HG03432 (cell line): ENCODE data around the gene DLX4.

Experiments used
- ATAC-seq: cut with Tn5 transposase; IDR thresholded peaks from one replicate; pipeline ENCODE4 v1.9.1; 2021; ENCODE audit warnings: mild to moderate bottlenecking, moderate library complexity; ENCODE audit not compliant: unreplicated experiment

The DLX4 gene

DNA sequence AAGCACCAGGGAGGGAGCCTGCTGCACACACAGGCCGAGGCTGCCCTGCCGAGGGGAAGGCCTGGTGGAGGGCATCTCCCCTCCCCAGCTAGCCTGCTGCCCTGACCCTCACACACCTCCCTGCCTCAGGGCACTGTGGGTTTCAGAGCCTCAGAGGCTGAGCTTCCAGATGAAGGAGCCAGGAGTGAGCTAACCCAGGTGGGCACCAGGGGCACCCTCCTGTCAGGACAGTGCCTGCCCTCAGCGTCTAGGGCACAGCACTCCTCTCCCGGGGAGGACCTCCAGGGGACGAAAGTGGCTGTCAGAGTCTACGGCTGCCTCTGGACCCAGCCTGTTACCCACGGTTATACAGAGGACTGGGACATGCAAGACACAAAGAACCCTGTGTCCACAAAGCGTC, 22.8 kb upstream of the DLX4 start:
- ATAC-seq, result no peak

DNA sequence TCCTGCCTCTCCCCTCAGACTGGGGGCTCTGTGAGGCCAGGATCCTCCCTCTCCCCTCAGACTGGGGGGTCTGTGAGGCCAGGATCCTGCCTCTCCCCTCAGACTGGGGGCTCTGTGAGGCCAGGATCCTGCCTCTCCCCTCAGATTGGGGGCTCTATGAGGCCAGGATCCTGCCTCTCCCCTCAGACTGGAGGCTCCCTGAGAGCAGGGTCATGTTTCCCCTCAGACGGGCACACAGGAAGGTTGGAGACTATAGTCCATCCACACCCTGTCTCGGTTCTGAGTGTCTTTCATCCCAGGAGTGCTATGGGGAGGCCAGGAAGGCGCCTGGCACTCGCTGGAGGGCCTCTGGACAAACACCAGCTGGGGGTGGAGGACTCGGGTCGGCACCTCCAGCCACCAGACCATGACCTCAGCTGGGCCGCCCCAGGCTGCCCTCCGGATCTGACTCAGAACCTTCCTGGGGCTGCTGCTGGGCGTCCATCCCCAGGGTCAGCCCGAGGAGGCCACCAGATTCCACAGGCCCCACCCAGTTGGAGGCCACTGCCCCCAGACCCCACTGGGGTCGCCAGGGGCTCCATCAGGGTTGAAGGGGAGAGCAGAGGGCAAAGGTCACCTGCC, 21.9 kb upstream of the DLX4 start:
- no peak for ATAC-seq

DNA sequence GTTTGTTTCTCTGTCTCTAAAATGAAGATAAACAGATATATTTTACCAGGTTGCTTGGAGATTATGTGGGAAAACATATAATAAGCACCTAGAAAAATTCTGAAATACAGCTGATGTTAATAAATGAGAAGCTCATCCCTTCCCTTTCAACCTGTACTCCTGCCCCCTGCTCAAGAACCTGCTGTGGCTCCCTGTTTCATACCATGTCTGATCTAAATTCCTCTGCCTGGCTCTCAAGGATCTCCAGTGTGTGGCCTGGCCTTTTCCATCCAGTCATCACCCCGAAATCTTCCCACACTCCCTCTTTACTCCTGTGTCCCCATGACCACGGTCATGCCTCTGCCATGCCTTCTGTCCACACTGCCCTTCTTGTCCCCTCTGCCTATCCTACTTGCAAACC, 19.4 kb upstream of the DLX4 start:
- no peak for ATAC-seq

DNA sequence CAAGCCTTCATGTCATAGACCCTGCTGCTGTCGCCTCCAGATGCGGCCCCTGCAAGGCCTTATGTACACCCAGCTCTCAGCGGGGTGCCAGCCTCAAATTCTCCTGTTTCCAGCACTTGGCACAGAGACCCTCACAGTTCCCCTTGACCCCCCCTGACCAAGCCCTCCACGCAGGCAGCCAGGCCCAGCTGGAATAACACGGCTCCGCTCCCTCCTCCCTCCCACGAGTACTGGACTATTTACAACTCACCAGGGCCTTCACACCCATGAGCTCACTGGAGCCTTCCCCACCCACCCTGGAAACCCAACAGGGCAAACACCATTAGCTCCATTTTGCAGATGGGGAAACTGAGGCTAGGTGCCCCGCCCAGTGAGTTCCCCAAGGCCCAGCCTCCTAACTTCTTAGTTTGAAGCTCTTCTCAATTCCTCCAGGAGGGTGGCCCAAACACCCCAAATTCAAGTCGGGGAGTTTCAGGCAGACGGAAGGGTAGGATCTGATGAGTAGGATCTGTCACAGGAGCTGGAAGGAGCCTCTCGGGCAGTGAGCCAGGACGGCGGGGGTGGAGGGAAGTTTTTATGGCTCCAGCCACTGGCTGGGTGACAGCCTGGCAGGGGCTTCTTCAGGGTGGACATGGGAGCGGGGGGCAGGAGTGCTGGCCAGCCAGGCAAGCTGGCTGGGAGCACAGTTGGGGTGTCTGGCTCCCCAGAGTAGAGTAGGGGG, 17.5 kb upstream of the DLX4 start:
- ATAC-seq, result no peak

DNA sequence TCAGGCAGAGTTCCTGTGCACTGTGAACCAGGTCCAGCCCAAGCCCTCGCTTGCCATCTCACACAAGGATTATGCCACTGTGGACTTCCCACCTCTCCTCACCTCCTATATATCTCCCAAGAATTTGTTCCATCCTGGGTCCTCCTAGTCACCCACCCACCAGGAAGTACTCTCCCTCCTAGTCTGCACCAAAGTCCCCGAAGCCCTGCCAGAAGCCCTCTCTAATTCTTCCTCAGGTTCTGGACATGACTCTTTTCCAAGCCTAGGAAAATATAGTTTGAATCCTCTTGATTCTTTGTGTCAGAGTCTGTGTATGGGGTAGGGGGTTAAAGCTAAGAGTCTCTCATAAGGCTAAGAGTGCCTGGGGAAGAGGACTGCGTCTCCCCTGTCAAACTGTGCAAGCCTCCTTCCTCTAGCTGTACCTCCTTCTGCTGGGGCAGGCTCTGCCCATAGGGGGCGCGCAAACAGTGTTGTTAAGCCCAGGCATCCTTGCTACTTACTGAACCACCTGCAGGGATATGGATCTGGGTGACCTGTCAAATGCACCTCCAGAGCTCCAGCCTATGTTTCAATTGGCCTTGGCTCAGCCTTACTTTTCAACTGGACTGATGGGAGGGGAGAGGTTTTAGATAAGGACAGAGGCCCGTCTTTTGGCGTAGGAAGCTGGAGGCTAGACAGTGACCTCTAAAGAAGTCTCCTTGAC, 16.6 kb upstream of the DLX4 start:
- ATAC-seq, result no peak

DNA sequence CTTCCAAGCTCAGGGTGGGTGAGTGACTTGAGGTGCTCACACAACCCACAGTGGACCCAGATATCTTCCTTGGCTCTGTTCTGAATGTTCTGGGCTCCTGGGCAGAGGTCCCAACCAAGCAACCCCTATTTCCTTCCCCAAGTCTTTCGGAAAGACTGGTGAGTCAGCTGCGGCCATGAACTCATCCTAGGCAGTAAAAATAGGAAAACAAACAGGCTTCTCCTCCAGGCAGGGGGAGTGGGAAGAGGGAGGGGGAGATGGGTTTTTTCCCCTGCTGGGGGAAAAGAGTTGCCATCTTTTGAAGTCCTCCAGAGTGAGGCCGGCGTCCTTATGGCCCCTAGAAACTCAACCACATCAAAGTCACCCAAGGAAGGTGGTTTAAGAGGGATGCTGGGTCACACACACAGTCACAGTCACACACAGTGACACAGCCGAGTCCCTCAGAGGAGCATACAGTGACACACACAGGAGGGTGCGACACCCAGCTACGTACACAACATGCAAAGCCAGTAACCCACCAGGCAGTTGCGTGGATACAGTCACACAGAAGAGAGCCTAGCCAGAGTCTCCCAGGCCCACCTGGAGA, 16.0 kb upstream of the DLX4 start:
- ATAC-seq, result no peak

DNA sequence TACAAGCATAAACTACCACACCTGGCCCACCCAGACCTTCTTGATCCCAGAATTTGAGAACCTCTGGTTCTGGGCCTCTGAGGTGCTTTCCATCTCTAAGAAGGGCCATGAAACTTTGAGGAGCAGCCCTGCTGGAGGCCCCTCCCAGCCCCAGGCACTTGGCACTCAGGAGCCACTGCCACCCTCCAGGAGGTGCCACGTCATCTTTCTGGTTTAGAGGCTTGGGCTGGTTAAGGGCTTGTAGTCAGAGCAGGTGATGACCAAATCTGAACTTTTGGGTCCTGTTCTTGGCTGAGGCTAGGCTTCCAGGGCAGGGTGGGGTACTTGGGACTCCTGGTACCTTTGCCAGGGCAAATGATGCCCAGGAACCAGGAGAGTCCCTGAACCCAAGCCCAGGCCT, 13.8 kb upstream of the DLX4 start:
- ATAC-seq, result no peak

DNA sequence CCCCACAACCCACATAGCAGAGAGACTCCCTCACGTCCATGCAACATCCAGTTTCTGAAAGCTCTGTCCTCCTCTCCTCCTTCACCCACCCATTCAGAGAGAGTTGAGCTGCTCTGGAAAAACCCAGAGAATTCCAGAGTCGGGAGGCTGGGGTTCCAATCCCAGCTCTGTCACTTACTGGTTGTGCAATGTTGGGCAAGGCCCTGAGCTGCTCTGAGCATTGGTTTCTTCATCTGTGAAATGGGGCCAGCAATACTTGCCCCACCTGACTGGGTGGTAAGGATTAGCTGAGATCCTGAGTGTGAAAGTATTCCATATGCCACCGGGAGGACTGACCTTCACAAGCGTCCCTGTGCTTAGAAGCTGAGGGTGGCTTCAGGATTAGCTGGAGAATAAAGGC, 12.2 kb upstream of the DLX4 start:
- ATAC-seq, result no peak

DNA sequence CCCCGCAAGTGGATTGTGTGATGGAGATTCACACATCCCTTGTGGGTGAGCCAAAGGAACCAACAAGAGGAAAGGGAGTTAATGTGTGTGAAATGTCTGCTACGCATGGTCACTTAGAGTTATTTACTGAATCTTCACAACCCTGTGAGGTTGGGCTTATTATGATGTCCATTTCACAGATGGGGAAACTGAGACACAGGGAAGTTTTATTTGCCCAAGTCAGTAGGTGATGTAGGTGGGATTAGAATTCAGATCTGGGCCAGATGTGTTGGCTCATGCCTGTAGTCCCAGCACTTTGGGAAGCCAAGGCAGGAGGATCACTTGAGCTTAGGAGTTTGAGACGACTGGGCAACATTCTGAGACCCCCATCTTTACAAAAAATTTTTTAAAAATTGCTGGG, 11.6 kb upstream of the DLX4 start:
- no peak for ATAC-seq

DNA sequence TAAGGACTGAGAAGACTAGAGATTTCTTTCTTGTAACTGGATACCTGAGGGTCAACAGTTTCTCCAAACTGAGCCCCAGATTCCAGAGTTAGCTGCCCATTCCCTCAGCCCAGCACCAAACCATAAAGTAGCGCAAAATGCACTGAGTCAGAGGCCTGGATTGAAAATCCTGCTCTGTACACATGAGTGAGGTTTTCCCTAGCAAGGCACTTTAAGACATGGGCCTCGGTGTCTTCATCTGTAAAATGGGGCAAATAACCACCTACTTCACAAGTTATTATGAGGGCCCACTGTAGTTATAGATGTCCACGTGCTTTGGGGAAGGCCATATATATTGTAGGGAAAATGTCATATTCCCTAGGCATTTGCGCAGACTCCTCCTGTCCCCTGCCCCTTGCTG, 10.3 kb upstream of the DLX4 start:
- ATAC-seq, result no peak

DNA sequence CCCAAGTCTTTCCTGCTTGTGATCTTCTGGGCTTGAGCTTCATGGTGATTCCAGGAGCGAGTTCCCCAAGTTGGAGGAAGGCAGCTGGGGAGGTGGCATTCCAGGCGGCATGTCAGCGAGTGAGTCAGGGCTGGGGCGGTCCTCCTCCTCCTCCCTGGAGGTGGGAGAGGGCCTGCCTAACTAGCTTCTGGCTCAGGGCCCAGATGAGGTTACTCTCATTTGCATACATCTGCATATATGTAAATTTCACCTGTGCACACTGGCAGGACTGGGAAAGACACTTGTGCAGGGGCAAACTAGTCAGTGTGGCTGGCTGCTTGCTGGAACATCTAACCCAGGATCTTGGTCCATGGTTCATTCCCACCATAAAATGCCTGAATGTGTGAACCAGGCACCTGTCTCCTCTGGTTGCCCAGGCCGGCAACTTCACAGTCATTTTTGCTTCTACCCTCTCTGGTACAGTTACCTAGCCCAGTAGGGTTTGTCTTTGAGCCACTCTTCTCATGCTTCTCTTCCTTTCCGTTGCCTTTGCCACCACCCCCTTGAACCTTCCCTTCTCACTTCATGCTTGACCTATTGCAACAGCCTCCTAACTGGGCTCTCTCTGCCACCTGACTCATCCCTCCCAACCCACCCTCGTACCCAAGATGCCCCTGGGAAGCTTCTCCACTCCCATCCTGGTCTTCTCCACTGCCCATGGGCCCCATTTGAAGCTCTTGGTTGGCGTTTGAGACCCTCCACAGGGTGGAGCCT, 9.6 kb upstream of the DLX4 start:
- ATAC-seq, result no peak

DNA sequence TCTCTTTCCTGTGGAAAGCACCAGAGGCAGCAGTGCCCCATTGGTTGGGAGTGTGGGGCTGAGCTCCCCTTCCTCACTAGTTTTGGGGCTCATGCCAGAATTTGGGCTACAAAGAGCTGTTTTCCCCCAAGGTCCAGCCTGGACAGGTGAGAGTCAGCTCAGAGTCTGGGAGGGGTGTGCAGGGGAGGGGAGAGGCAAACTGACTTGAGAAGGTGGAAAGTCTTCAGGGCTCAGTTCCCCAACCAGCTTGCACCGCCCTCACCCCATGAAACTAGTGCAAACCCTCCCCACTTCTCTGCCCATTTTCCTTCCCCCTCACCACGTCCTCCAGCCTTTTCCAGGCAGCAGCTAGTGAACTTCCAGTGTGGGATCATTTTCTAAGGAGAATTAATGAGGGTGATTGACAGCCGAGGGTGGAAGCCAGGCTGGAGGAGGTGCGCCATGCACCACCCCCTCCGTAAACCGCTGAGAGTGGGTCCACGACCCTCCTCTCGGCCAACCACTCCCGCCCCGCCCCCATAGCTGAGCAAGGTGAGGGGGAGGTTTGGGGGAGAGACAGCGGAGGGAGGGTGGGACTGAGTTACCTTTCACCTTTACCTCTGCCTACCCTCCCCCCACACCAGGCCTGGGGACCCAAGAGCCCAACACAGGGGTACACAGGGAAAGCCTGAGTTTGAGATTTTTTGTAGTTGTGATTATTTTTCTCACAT, 6.2 kb upstream of the DLX4 start:
- no peak for ATAC-seq

DNA sequence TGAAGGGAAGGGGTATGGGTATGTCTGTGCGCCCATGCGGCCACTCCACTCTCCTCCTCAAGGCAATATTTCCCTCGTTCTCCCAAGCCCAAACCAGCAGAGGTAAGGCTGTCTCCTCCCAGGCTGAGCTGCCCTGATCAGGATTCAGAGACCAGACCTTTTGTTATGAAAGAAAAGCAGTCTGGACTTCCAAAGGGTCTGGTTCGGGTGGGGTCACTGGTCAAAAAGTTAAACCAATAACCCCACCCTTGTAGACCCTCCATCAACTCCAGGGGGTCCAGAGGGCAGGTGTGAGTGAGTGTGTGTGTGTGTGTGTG, 5.7 kb upstream of the DLX4 start:
- ATAC-seq, result no peak

DNA sequence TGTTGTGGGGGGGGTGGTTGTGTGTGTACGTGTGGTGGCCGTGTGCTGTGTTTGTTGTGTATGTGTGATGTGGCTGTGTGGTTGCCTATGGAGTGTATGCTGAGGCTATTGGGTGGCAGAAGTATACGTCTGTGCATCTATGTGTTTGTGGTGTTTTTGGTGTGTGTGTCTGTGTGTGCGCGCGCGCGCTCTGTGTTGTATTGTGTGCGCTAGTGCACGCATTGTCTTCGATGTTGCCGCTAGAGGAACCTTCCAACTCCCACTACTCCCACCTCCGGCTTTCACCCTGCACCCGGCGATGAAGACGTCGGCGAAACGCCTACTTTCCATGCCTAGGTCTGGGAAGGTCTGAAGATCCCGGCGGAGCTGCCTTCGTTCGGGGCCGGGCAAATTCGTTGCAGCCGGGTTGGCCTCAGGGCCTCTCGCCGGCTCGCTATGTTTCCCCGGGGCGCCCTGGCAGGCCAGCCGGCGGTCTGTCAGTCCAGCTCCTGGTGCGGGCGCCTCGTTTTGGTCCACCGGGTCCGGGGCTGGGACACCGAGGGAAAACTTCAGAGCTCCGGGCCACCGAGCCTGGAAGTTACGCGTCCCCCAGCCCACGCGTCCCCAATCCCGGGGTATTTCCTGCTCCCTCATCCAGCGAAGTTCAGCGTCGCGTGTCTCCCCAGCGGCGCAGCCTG, 5.2 kb upstream of the DLX4 start:
- ATAC-seq, result no peak

DNA sequence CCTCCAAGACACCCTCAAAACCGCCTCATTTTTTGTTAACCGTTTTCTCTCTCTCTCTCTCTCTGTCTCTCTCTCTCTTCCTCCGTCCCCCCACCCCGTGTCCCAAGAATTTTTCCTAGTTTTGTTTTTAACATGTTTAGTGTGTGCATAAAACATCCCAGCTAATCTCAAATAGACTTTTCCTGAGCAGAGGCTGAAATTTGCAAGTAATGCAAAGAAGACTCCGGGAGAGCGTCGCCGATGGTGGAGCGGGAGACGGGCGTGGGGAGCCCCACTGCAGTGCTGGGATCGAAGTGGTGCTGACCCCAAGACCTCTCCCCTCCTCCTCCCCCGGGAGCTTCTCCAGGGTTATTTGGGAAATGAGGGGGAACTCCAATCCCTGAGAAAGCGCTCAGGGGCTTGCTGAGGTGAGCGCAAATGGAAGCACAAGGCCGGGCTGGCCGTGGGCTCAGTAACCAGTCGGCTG, 4.7 kb upstream of the DLX4 start:
- ATAC-seq, result no peak

DNA sequence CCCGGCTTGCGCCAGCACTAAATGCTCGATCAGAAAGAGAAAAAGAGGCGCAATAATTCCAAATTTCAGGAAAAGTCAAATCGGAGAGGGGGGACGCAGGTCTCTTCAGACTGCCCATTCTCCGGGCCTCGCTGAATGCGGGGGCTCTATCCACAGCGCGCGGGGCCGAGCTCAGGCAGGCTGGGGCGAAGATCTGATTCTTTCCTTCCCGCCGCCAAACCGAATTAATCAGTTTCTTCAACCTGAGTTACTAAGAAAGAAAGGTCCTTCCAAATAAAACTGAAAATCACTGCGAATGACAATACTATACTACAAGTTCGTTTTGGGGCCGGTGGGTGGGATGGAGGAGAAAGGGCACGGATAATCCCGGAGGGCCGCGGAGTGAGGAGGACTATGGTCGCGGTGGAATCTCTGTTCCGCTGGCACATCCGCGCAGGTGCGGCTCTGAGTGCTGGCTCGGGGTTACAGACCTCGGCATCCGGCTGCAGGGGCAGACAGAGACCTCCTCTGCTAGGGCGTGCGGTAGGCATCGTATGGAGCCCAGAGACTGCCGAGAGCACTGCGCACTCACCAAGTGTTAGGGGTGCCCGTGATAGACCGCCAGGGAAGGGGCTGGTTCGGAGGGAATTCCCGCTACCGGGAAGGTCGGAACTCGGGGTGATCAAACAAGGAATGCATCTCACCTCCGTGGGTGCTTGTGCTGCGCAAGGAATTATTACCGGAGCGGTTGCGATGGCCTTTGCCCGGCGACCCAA, 4.0 kb upstream of the DLX4 start:
- no peak for ATAC-seq

DNA sequence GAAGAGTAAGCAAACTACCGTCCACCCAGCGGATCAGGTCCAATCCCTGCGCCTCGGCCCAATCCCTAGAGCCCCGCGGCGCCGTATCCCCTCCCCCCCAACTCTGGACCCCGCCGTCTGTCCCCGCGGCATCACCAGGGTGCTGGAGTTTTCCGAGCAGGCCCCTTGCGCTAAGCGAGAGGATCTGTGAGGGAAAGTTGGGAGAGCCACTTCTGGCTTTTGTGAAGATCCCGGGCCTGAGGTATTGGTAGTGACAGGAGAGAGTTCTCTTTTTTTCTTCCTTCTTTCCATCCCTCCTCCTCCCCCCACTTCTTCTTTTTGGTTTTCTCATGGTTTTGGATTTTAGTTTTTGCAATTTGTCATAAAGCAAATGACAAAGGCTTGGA, 3.5 kb upstream of the DLX4 start:
- ATAC-seq, result no peak

DNA sequence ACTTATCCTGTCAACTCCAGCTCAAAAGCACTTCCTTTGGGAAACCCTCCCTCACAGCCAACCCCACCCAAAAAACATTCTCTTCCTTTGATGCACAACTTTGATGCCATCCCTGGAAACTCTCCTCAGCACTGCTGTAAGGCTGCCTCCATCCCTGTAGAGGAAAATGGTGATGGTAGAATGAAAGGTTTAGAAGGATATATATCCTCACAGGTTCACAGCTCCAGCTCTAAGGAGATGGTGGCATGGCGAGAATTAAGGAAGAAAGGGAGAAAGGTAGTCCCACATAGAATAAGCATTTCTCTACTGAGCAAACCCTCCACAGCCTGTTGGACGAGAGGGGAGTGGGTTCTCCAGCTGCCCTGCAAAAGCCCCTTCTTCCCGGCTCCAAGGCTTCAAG, 2.2 kb upstream of the DLX4 start:
- no peak for ATAC-seq

DNA sequence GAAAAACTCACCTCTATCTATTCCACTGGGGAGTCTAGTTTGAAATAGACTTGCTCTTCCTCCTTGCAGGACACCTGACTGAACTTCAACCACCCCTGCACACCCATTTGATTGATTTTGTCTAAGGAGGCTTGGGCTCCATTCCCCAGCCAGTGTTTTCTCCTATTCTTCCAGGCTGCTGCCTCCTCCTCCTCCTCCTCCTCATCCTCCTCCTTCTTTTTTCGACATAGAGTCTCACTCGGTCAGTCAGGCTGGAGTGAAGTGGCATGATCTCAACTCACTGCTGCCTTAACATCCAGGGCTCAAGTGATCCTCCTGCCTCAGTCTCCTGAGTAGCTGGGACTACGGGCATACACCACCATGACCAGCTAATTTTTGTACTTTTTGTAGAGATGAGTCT, 1.8 kb upstream of the DLX4 start:
- no peak for ATAC-seq
